GM19397 (cell line): ENCODE measurements around the gene DKKL1.
"Not testable (repeated sequence)": the region's sequence is repeated elsewhere in the genome, so short reads cannot be mapped to it uniquely, and the experiment has no call there.

Source experiments
- ATAC-seq: cut with Tn5 transposase; IDR thresholded peaks from one replicate; pipeline ENCODE4 v1.9.1; 2021; ENCODE audit warnings: mild to moderate bottlenecking, moderate library complexity; ENCODE audit not compliant: unreplicated experiment

The DKKL1 gene

DNA sequence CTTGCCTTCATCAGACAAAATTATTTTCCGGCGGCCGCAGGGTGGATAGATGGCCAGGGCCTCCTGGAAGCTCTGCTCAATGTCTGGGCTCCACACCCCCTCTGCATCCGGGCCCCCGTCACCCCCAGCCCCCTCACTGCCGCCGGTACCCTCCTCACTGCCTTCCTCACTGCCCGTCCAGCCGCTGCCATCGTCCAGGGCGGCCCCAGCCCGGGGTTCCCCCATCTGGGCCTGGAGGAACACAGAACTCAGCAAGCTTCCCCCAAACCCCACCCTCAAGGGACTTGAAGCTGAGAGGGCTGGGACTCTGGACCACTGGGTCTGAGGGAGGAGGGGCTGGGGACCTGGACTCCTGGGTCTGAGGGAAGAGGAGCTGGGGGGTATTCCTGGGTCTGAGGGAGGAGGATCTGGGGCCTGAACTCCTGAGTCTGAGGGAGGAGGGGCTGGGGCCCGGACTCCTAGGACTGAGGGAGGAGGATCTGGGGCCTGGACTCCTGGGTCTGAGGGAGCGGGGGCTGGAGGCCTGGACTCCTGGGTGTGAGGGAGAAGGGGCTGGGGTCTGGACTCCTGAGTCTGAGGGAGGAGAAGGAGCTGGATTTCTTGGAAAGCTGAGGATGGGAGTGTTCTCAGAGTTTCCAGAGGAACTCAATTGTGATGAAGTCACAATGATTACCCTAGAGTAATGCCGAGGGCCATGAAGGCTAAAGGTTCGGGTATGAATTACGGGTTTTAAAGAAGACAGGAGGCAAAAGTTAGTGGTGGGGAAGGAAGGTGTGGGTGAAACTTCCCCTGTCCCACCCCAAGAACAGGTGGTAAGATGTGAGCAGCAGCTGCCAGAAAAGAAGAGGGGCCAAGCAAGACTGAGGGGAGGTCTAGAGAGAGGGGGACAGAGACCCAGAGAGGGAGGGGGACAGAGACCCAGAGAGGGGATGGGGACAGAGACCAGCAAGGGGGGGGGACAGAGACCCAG is 3.5 kb upstream of the DKKL1 start:
- ATAC-seq = no peak

DNA sequence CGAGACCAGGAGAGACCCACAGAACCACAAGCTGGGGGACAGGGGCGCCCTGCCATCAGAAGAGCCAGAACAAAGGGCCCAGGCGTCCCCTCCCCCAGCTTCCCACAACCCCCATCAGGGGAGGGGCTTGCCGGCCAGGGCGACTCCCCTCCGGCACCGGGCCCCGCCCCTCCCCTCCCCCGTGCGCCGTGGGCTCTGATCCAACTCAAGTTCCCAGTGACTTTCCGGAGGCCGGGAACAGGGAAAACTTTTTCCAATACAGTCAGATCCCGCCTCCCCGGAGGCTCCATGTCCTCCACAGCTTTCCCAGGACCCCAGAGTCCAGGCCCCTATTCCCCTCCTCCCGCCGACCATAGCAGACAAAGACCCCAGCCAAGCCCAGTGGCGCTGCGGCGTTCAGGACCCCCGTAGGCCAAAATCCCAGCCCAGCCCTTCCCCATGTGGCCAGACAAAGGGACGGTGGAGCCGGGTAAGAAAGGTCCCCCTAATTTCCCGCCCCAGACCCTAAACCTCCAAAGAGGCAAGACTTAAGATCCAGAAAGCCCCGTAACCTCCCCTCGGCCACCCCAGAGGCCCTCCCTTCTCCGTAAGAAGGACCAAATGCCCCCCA is 2.1 kb upstream of the DKKL1 start:
- ATAC-seq = no peak

GRCh38 chr19:49362048-49362928 is 1.4 kb upstream of the DKKL1 start, which contains the start of gene TEAD2:
TSS of gene TEAD2 (minus strand) at chr19:49362416. CDS start at chr19:49360075, 2,341 bp downstream.
- ATAC-seq = no peak

- ATAC-seq = no peak
Measured at GRCh38 chr19:49362929-49363267, 779 bp upstream of the DKKL1 start.

DNA sequence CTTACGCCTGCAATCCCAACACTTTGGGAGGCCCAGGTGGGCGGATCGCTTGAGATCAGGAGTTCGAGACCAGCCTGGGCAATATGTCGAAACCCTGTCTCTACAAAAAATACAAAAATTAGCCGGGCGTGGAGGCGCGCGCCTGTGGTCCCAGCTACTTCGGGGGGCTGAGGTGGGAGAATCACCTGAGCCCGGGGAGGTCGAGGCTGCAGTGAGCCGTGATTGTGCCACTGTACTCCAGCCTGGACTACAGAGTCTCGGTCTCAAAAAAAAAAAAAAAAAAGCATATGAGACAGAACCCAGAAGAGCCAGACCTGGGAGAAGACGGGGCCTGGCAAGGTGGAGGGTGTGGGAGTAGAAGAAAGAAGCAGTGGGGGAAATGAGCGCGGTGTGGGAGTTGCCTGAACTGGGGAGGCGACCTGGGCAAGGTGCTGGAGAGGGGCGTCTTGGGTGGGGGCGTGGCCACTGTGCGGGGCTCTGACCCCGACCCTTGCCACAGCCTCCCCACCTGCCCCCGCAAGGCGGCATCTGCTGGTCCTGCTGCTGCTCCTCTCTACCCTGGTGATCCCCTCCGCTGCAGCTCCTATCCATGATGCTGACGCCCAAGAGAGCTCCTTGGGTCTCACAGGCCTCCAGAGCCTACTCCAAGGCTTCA is 533 bp downstream of the DKKL1 start:
- ATAC-seq = no peak

- ATAC-seq = no peak
Measured at GRCh38 chr19:49366110-49366509, 2.4 kb downstream of the DKKL1 start.

DNA sequence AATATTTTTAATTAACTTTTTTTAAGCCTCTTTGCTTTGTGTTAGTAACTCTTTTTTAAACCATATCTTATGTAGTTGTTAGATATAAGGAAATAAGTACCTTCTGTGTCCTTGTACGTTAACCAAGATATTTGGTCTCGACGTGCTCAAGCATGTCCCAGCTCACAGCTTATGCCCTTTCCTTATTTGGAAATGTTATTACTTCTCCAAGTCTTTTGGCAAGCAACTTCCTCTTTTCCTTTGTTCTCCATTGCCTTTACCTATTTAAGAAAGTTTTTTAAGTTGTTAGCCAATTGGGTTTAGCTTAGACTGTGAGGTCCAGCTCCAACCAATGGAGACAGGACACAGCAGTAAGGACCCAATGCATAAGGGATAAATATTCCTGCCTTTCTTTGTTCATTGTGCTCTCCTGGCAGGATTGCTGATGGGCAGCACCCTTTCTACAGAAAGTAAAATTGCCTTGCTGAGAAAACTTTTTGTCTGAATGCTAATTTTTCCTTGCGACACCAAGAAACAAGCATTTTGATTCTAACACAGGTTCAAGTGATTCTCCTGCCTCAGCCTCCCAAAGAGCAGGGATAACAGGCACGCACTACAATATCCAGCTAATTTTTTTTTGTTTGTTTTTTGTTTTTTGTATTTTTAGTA is 5.2 kb downstream of the DKKL1 start:
- no peak for ATAC-seq

- no peak for ATAC-seq
Measured at GRCh38 chr19:49371184-49371583, 7.5 kb downstream of the DKKL1 start.

GRCh38 chr19:49373174-49373573 is 9.5 kb downstream of the DKKL1 start:
- not testable (repeated sequence) for ATAC-seq

DNA sequence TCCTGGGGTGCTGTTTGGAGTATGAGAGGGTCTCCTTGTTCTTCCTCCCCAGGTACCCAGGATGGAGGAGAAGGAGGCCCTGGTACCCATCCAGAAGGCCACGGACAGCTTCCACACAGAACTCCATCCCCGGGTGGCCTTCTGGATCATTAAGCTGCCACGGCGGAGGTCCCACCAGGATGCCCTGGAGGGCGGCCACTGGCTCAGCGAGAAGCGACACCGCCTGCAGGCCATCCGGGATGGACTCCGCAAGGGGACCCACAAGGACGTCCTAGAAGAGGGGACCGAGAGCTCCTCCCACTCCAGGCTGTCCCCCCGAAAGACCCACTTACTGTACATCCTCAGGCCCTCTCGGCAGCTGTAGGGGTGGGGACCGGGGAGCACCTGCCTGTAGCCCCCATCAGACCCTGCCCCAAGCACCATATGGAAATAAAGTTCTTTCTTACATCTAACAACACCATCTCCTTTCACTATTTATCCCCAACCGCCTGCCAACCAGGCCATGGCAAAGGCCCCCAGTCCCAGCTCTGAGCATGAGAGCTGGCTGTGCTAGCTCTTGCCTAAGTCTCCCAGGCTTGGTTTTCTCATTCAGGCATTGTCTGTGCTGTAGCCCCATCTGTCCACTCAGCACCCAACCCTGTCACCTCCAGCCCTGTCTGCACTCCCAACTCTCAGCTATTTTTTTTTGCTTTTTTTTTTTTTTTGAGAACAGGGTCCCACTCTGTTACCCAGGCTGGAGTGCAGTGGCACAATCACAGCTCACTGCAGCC is 11.2 kb downstream of the DKKL1 start:
- ATAC-seq = no peak

- no peak for ATAC-seq
Measured at GRCh38 chr19:49378512-49378911, 14.8 kb downstream of the DKKL1 start.

DNA sequence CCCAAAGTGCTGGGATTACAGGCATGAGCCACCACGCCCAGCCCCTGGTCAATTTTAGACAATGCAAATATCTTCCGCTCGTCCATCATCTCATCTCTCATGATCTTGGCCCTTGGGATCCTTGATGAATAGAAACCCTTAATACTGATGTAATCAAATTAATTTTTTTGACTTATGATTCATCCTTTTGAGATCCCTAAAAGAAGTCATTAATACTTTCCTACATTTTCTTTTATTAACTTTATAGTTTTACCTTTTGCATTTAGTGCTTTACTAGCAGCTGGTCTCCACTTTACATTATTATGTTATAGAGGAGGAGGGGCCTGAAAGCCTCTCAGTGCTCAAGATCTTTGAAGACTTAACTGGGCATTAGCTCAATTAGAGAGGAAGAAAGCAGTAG is 16.7 kb downstream of the DKKL1 start:
- ATAC-seq = no peak

DNA sequence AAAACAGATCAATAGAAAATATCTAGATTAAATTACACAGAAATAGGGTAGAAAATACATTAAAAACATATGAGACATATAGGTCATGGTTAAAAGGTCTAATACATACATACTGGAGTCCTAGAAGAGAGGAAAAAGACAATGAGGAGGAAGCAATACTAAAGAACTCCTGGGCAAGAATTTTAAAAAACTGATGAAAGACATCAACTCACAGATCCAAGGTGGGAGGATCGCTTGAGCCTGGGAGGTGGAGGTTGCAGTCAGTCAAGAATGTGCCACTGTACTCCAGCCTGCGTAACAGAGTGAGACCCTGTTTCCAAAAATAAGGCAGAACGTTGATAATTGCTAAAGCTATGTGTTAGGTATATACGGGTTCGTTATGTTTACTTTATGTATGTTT is 19.0 kb downstream of the DKKL1 start:
- ATAC-seq = no peak

- ATAC-seq = no peak
Measured at GRCh38 chr19:49383599-49383998, 19.9 kb downstream of the DKKL1 start.

- peak; percentile 65 for ATAC-seq
Measured at GRCh38 chr19:49387936-49388372, 24.3 kb downstream of the DKKL1 start, which contains the start of gene KASH5. TSS of gene KASH5 (plus strand) at chr19:49388249. CDS start at chr19:49390884, 2,635 bp downstream.

GRCh38 chr19:49389406-49389805 is 25.7 kb downstream of the DKKL1 start:
- no peak for ATAC-seq

DNA sequence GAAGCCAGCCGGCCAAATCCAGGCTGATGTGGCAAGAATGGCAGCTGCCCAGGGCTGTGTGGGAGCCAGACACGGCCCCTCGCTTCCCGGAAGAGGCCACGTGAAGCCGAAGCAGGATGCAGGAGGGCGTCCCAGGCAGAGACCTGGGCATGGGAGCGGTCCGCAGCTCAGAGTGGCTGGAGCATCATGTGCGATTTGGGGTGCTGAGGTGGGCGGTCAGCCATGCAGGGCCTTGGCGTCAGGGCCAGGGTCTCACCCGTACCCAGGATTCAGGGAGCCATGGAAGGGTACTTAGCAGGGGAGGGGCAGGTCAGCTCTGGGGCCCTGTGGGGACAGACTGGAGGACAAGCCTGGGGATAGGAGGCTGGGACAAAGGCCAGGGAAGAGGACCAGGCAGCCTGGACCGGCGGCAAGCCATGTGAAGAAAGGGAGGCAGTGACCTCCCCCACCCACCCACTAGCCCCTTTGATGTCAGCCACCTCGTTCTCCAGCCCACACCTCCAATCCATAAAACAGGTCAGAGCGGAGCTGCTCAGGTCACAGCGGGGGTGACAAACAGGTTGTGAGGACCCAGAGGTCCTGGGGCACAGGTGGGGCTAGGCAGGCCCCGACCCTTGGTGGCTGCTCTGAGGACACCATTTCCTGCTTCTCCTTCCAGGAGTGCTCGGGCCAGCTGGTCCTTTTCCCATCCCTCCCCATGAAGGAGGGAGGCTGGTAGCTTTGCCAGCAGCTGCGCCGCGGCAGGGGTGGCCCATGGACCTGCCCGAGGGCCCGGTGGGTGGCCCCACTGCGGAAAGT is 26.7 kb downstream of the DKKL1 start:
- ATAC-seq = no peak

DNA sequence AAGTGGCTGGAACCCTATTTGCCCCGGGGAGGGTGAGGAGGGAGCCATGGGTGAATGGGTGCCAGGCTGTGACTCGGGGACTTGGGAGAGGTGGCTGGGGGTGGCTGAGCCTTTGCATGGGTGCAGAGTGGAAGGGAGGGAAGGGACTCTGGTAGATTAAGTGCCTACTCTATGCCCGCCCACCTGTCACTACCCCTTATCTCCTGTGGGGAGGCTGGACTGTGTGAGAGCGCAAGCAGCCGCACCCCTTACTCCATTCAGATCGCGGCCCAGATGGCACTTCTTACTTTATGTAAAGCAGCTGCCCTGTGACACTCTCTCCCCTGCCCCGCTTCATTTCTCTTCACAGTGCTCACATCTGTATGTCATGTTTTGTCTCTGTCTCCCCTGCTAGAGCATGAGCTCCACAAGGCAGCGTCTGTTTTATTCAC is 27.3 kb downstream of the DKKL1 start:
- no peak for ATAC-seq
